H1 (cell line): ENCODE measurements around the gene ACOT11. TPM values are rescaled to one million over a fixed set of nuclear protein-coding genes. Genes with fewer than 3 reads are reported as not detected.

Source experiments
- BRCA1 ChIP-seq: IDR thresholded peaks from 2 replicates; pipeline ENCODE4 v1.6.1; 2012; ENCODE audit warnings: low read depth, low read length, improper control_type of control experiment
- CTCF ChIP-seq, 3 experiments: IDR thresholded peaks; 1 replicate in 2 of 3; 2 replicates in 1 of 3; pipeline versions ENCODE4 v1.5.1 to v1.6.1; 2011; ENCODE audit warnings: low read length in 3 of 3, mild to moderate bottlenecking in 3 of 3, inconsistent platforms in 2 of 3, low read depth in 1 of 3, moderate library complexity in 1 of 3; ENCODE audit not compliant: insufficient read depth in 1 of 3; ENCODE audit errors: control extremely low read depth in 1 of 3
- HDAC2 ChIP-seq, 2 experiments: fragments of 300-600 bp in 1 of 2; sonication (generic) in 1 of 2; IDR thresholded peaks; 2 replicates each; pipeline ENCODE4 v1.6.1; 2011 to 2012; ENCODE audit warnings: low read depth in 2 of 2, low read length in 2 of 2, mild to moderate bottlenecking in 2 of 2, moderate library complexity in 2 of 2, borderline replicate concordance in 1 of 2, inconsistent platforms in 1 of 2
- RXRA ChIP-seq: IDR thresholded peaks from 2 replicates; pipeline ENCODE4 v1.6.1; 2011; ENCODE audit warnings: low read depth, mild to moderate bottlenecking, low read length, moderate library complexity; ENCODE audit not compliant: insufficient read depth
- SP4 ChIP-seq: IDR thresholded peaks from 2 replicates; pipeline ENCODE4 v1.6.1; 2012; ENCODE audit warnings: low read length, inconsistent platforms
- polyA plus RNA-seq, 7 experiments: library from polyadenylated mRNA; depleted of rRNA in 3 of 7; stranded (reverse) in 5 of 7; unstranded in 2 of 7; fragments of >200 nt in 5 of 7; fragments of 200-250 nt in 2 of 7; gene quantifications; 1 replicate in 5 of 7; 2 replicates in 1 of 7; 4 replicates in 1 of 7; pipeline versions ENCODE4 v1.2.1 to v1.2.3, GENCODE V29; 2011 to 2013; ENCODE audit warnings: missing spikeins in 2 of 7, mixed read lengths in 2 of 7
- total RNA-seq: library from RNA; stranded (reverse); fragmentation: NEBNext Ultra II Directional; extraction: Animal tissue kit (Norgen Biotek cat#: 25700); gene quantifications from 2 replicates; pipeline ENCODE4 v1.2.1, GENCODE V29; 2021
- TF ChIP-seq, protein P1 (sequence below): fragments of 300-600 bp; sonication (generic); IDR thresholded peaks from 2 replicates; pipeline ENCODE4 v1.7.1; 2012; ENCODE audit warnings: low read length, moderate library complexity, mild to moderate bottlenecking, inconsistent platforms; ENCODE audit not compliant: insufficient replicate concordance

ACOT11 gene
- total and polyA plus RNA-seq, 2 of the 8 experiments (the other 6 are each of a cell fraction or from before 2014, with no cell fraction given): 3.8 to 4.5 TPM

- TF ChIP-seq, protein P1, sequence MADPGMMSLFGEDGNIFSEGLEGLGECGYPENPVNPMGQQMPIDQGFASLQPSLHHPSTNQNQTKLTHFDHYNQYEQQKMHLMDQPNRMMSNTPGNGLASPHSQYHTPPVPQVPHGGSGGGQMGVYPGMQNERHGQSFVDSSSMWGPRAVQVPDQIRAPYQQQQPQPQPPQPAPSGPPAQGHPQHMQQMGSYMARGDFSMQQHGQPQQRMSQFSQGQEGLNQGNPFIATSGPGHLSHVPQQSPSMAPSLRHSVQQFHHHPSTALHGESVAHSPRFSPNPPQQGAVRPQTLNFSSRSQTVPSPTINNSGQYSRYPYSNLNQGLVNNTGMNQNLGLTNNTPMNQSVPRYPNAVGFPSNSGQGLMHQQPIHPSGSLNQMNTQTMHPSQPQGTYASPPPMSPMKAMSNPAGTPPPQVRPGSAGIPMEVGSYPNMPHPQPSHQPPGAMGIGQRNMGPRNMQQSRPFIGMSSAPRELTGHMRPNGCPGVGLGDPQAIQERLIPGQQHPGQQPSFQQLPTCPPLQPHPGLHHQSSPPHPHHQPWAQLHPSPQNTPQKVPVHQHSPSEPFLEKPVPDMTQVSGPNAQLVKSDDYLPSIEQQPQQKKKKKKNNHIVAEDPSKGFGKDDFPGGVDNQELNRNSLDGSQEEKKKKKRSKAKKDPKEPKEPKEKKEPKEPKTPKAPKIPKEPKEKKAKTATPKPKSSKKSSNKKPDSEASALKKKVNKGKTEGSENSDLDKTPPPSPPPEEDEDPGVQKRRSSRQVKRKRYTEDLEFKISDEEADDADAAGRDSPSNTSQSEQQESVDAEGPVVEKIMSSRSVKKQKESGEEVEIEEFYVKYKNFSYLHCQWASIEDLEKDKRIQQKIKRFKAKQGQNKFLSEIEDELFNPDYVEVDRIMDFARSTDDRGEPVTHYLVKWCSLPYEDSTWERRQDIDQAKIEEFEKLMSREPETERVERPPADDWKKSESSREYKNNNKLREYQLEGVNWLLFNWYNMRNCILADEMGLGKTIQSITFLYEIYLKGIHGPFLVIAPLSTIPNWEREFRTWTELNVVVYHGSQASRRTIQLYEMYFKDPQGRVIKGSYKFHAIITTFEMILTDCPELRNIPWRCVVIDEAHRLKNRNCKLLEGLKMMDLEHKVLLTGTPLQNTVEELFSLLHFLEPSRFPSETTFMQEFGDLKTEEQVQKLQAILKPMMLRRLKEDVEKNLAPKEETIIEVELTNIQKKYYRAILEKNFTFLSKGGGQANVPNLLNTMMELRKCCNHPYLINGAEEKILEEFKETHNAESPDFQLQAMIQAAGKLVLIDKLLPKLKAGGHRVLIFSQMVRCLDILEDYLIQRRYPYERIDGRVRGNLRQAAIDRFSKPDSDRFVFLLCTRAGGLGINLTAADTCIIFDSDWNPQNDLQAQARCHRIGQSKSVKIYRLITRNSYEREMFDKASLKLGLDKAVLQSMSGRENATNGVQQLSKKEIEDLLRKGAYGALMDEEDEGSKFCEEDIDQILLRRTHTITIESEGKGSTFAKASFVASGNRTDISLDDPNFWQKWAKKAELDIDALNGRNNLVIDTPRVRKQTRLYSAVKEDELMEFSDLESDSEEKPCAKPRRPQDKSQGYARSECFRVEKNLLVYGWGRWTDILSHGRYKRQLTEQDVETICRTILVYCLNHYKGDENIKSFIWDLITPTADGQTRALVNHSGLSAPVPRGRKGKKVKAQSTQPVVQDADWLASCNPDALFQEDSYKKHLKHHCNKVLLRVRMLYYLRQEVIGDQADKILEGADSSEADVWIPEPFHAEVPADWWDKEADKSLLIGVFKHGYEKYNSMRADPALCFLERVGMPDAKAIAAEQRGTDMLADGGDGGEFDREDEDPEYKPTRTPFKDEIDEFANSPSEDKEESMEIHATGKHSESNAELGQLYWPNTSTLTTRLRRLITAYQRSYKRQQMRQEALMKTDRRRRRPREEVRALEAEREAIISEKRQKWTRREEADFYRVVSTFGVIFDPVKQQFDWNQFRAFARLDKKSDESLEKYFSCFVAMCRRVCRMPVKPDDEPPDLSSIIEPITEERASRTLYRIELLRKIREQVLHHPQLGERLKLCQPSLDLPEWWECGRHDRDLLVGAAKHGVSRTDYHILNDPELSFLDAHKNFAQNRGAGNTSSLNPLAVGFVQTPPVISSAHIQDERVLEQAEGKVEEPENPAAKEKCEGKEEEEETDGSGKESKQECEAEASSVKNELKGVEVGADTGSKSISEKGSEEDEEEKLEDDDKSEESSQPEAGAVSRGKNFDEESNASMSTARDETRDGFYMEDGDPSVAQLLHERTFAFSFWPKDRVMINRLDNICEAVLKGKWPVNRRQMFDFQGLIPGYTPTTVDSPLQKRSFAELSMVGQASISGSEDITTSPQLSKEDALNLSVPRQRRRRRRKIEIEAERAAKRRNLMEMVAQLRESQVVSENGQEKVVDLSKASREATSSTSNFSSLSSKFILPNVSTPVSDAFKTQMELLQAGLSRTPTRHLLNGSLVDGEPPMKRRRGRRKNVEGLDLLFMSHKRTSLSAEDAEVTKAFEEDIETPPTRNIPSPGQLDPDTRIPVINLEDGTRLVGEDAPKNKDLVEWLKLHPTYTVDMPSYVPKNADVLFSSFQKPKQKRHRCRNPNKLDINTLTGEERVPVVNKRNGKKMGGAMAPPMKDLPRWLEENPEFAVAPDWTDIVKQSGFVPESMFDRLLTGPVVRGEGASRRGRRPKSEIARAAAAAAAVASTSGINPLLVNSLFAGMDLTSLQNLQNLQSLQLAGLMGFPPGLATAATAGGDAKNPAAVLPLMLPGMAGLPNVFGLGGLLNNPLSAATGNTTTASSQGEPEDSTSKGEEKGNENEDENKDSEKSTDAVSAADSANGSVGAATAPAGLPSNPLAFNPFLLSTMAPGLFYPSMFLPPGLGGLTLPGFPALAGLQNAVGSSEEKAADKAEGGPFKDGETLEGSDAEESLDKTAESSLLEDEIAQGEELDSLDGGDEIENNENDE: no peak
- TF ChIP-seq HDAC2 (IDR thresholded peaks at IDR 0.05; ENCODE audit: borderline replicate concordance in 1 of 2, low read depth in 2 of 2, low read length in 2 of 2) (no peak), BRCA1 (no peak), SP4 (no peak), RXRA (no peak), CTCF (IDR thresholded peaks at IDR 0.05; ENCODE audit: control extremely low read depth in 1 of 3, insufficient read depth in 1 of 3, low read depth in 1 of 3, low read length in 3 of 3) (peak in 1 of 3 experiments; percentile 12; a peak in 1 of 4 replicates)
These were observed 5.7 kb upstream of the ACOT11 start (continued) for GRCh38 chr1:54542120-54542961.
